K562 (cell line): Measurements from ENCODE around the gene VARS1. TPM values are rescaled to one million over a fixed set of nuclear protein-coding genes. Genes with fewer than 3 reads are reported as not detected.

ENCODE experiments used
- ARID2 ChIP-seq: fragments of 450-650 bp; IDR thresholded peaks from 2 replicates; pipeline ENCODE4 v1.6.1; 2017; ENCODE audit warnings: antibody characterized with exemption, mild to moderate bottlenecking
- ATF6 ChIP-seq: sonication (generic); formaldehyde crosslinking; IDR thresholded peaks from 2 replicates; pipeline ENCODE4 v1.4.0; 2020; ENCODE audit warnings: mild to moderate bottlenecking, missing genetic modification reagents
- BCOR ChIP-seq: fragments of 450-650 bp; IDR thresholded peaks from 2 replicates; pipeline ENCODE4 v1.6.1; 2016
- CREB3L1 ChIP-seq: fragments of 450-650 bp; IDR thresholded peaks from 2 replicates; pipeline ENCODE4 v1.6.1; 2014; ENCODE audit warnings: low read depth, mild to moderate bottlenecking, moderate library complexity, borderline replicate concordance
- E2F5 ChIP-seq: sonication (generic); formaldehyde crosslinking; IDR thresholded peaks from 2 replicates; pipeline ENCODE4 v1.8.0; 2022; ENCODE audit warnings: mild to moderate bottlenecking, missing genetic modification reagents
- EP400 ChIP-seq: fragments of 450-650 bp; IDR thresholded peaks from 2 replicates; pipeline ENCODE4 v1.6.1; 2017; ENCODE audit warnings: antibody characterized with exemption, mild to moderate bottlenecking, moderate library complexity
- HDAC1 ChIP-seq, 2 experiments: fragments of 450-650 bp; IDR thresholded peaks; 2 replicates each; pipeline ENCODE4 v1.6.1; 2016 to 2017; ENCODE audit warnings: inconsistent platforms in 1 of 2, mild to moderate bottlenecking in 1 of 2, moderate library complexity in 1 of 2
- LCOR ChIP-seq: sonication (generic); formaldehyde crosslinking; IDR thresholded peaks from 2 replicates; pipeline ENCODE4 v1.8.0; 2022; ENCODE audit warnings: mild to moderate bottlenecking, missing genetic modification reagents
- MEIS2 ChIP-seq: fragments of 450-650 bp; IDR thresholded peaks from 2 replicates; pipeline ENCODE4 v1.6.1; 2014; ENCODE audit warnings: mild to moderate bottlenecking; ENCODE audit not compliant: partially characterized antibody
- NR2C2 ChIP-seq, 2 experiments: fragments of 200-800 bp in 1 of 2; sonication (Bioruptor generic) in 1 of 2; sonication (generic) in 1 of 2; formaldehyde crosslinking in 1 of 2; IDR thresholded peaks; 2 replicates each; pipeline versions ENCODE4 v1.6.1 to v1.8.0; 2016 to 2022; ENCODE audit warnings: mild to moderate bottlenecking in 1 of 2, missing compliant biosample characterization in 1 of 2, missing genetic modification characterization in 1 of 2, missing genetic modification reagents in 1 of 2
- PHTF2 ChIP-seq: fragments of 250-450 bp; sonication (Bioruptor Pico); IDR thresholded peaks from 2 replicates; pipeline ENCODE4 v1.5.0; 2021; ENCODE audit warnings: mild to moderate bottlenecking
- POLR2A ChIP-seq: fragments of 450-650 bp; conservative IDR thresholded peaks from 2 replicates; pipeline ENCODE4 v1.6.1; 2016
- POLR3G ChIP-seq: IDR thresholded peaks from 2 replicates; pipeline ENCODE4 v1.6.1; 2011; ENCODE audit not compliant: insufficient read length, insufficient replicate concordance; ENCODE audit errors: extremely low read depth
- RFX5 ChIP-seq: IDR thresholded peaks from 2 replicates; pipeline ENCODE4 v1.6.1; 2011; ENCODE audit warnings: low read depth, mild to moderate bottlenecking, improper control_type of control experiment, low read length
- SAFB2 ChIP-seq: fragments of 200-400 bp; formaldehyde crosslinking; IDR thresholded peaks from 2 replicates; pipeline ENCODE4 v1.6.1; 2018; ENCODE audit warnings: borderline replicate concordance, low read length, low read depth, moderate library complexity; ENCODE audit not compliant: severe bottlenecking
- WHSC1 ChIP-seq: IDR thresholded peaks from one replicate; pipeline ENCODE4 v1.6.1; 2012; ENCODE audit warnings: low read length, control low read depth, inconsistent platforms
- ZBTB9 ChIP-seq: fragments of 450-650 bp; formaldehyde crosslinking; IDR thresholded peaks from 2 replicates; pipeline ENCODE4 v1.4.0; 2020; ENCODE audit warnings: mild to moderate bottlenecking, moderate library complexity
- ZFP1 ChIP-seq: fragments of 450-650 bp; formaldehyde crosslinking; IDR thresholded peaks from 2 replicates; pipeline ENCODE4 v1.4.0; 2020; ENCODE audit warnings: mild to moderate bottlenecking, mixed read lengths
- ZNF518B ChIP-seq: fragments of 250-450 bp; sonication (Bioruptor Pico); IDR thresholded peaks from 2 replicates; pipeline ENCODE4 v1.5.0; 2021; ENCODE audit warnings: mild to moderate bottlenecking, moderate library complexity
- ZNF583 ChIP-seq: fragments of 250-450 bp; sonication (Bioruptor Pico); IDR thresholded peaks from 2 replicates; pipeline ENCODE4 v1.4.0; 2020
- polyA plus RNA-seq, 8 experiments: library from polyadenylated mRNA; depleted of rRNA in 4 of 8; stranded (reverse) in 5 of 8; unstranded in 3 of 8; fragments of >200 nt; fragmentation: Nextera tagmentation in 2 of 8; fragmentation: Illumina TruSeq in 1 of 8; extraction: Ambion mirVana in 2 of 8; extraction: Trizol in 1 of 8; gene quantifications; 2 replicates each; pipeline versions ENCODE4 v1.2.1 to v1.2.3, GENCODE V29; 2011 to 2014; ENCODE audit warnings: inconsistent platforms in 1 of 8, missing spikeins in 1 of 8
- total RNA-seq, 7 experiments: library from RNA; depleted of rRNA in 6 of 7; stranded (reverse); fragments of >200 nt in 6 of 7; fragmentation: Illumina TruSeq in 2 of 7; extraction: Trizol in 2 of 7; gene quantifications; 2 replicates each; pipeline versions ENCODE4 v1.2.1 to v1.2.3, GENCODE V29; 2011 to 2021; ENCODE audit warnings: low replicate concordance in 1 of 7

Gene VARS1
- total and polyA plus RNA-seq, 9 of the 15 experiments (the other 6 are each of a cell fraction or from before 2014, with no cell fraction given), result 2.9 to 488 (median 130) TPM

GRCh38 chr6:31794294-31794865 lies 1.2 kb downstream of the VARS1 start (continued):
- TF ChIP-seq HDAC1 (IDR thresholded peaks at IDR 0.05) (peak in 1 of 2 experiments; percentile 71; a peak in 2 of 4 replicates), PHTF2 (CRISPR knock-in tag) (no peak), EP400 (peak; percentile 68), BCOR (peak; percentile 10; the same call in 1 of the 2 replicates), CREB3L1 (peak; percentile 54; the same call in 1 of the 2 replicates), WHSC1 (no peak), ZNF518B (no peak), ATF6 (CRISPR knock-in tag) (peak; percentile 49; the same call in 1 of the 2 replicates), LCOR (no peak), E2F5 (no peak), MEIS2 (no peak), ZNF583 (CRISPR knock-in tag) (0 out of 2 replicates have a peak, but pooled peaks have one; percentile 43), POLR2A (no peak), POLR3G (no peak), SAFB2 (no peak), NR2C2 (CRISPR knock-in tag; IDR thresholded peaks at IDR 0.05) (no peak), NR2C2 (tag; IDR thresholded peaks at IDR 0.05) (no peak), ZFP1 (no peak), ARID2 (no peak), ZBTB9 (CRISPR knock-in tag) (no peak), RFX5 (no peak)
